ENCODE results near the gene CENPP. TPM values are rescaled to one million over a fixed set of nuclear protein-coding genes. Genes with fewer than 3 reads are reported as not detected.

CENPP gene
- total RNA-seq, 1 experiment from 2014 or later = 15.6 TPM

GRCh38 chr9:92655896-92656536 is 330.3 kb downstream of the CENPP start:
- no peak overlapping the region for H3K4me3 ChIP-seq (ENCODE audit: low read depth, low read length, poor library complexity, severe bottlenecking)
- ChIA-PET POLR2A (ENCODE audit: low non-redundant PET) (no interaction called here), CTCF (no interaction called here)
- intact Hi-C loops (cut with micrococcal nuclease; ENCODE audit: unreplicated experiment) = no loop called here
- H3K36me3 ChIP-seq (ENCODE audit: insufficient read depth, low read length, poor library complexity, severe bottlenecking) = peaks cover 18% of the 10 kb centered on the region
- H3K9me3 ChIP-seq (ENCODE audit: low read depth, low read length, poor library complexity, severe bottlenecking) = no peaks in the 10 kb centered on the region
- peaks cover 2% of the 10 kb centered on the region for H3K4me1 ChIP-seq (ENCODE audit: insufficient read depth, low read length, poor library complexity, severe bottlenecking)
- no TSS peak for BruUV-seq (replicated peaks)
- no peak for DNase-seq (ENCODE audit: low spot score)
- no peak overlapping the region for H3K27ac ChIP-seq (ENCODE audit: low read depth, low read length, poor library complexity, severe bottlenecking)
- no peaks in the 10 kb centered on the region for H3K27me3 ChIP-seq (replicated peaks; ENCODE audit: insufficient read depth, low read depth, low read length, poor library complexity)
- no peak for TF ChIP-seq CTCF (conservative IDR thresholded peaks at IDR 0.05; ENCODE audit: low read depth, low read length)
- no peak for TF ChIP-seq EZH2 (IDR thresholded peaks at IDR 0.05; ENCODE audit: borderline replicate concordance, low read depth, low read length, poor library complexity, severe bottlenecking)

GRCh38 chr9:92656537-92656925 is 330.8 kb downstream of the CENPP start:
- Histone ChIP-seq H3K4me3 (ENCODE audit: low read depth, low read length, poor library complexity, severe bottlenecking) (no peak overlapping the region), H3K4me1 (ENCODE audit: insufficient read depth, low read length, poor library complexity, severe bottlenecking) (peaks cover 7% of the 10 kb centered on the region), H3K36me3 (ENCODE audit: insufficient read depth, low read length, poor library complexity, severe bottlenecking) (peaks cover 18% of the 10 kb centered on the region), H3K9me3 (ENCODE audit: low read depth, low read length, poor library complexity, severe bottlenecking) (no peaks in the 10 kb centered on the region), H3K27ac (ENCODE audit: low read depth, low read length, poor library complexity, severe bottlenecking) (no peak overlapping the region), H3K27me3 (replicated peaks; ENCODE audit: insufficient read depth, low read depth, low read length, poor library complexity) (no peaks in the 10 kb centered on the region)
- POLR2A ChIA-PET (ENCODE audit: low non-redundant PET) = no interaction called here
- CTCF ChIA-PET = no interaction called here
- no TSS peak for BruUV-seq (replicated peaks)
- intact Hi-C loops (cut with micrococcal nuclease; ENCODE audit: unreplicated experiment) = no loop called here
- no peak for DNase-seq (ENCODE audit: low spot score)
- no peak for TF ChIP-seq CTCF (conservative IDR thresholded peaks at IDR 0.05; ENCODE audit: low read depth, low read length)
- no peak for TF ChIP-seq EZH2 (IDR thresholded peaks at IDR 0.05; ENCODE audit: borderline replicate concordance, low read depth, low read length, poor library complexity, severe bottlenecking)

GRCh38 chr9:92657296-92658094 is 331.7 kb downstream of the CENPP start:
- H3K9me3 ChIP-seq (ENCODE audit: low read depth, low read length, poor library complexity, severe bottlenecking) = no peaks in the 10 kb centered on the region
- peaks cover 13% of the 10 kb centered on the region for H3K36me3 ChIP-seq (ENCODE audit: insufficient read depth, low read length, poor library complexity, severe bottlenecking)
- H3K4me3 ChIP-seq (ENCODE audit: low read depth, low read length, poor library complexity, severe bottlenecking) = no peak overlapping the region
- no peak for TF ChIP-seq EZH2 (IDR thresholded peaks at IDR 0.05; ENCODE audit: borderline replicate concordance, low read depth, low read length, poor library complexity, severe bottlenecking)
- TF ChIP-seq CTCF (conservative IDR thresholded peaks at IDR 0.05; ENCODE audit: low read depth, low read length) = no peak
- H3K4me1 ChIP-seq (ENCODE audit: insufficient read depth, low read length, poor library complexity, severe bottlenecking) = peaks cover 11% of the 10 kb centered on the region
- ChIA-PET CTCF (no interaction called here), POLR2A (ENCODE audit: low non-redundant PET) (no interaction called here)
- no peak for DNase-seq (ENCODE audit: low spot score)
- intact Hi-C loops (cut with micrococcal nuclease; ENCODE audit: unreplicated experiment) = no loop called here
- no peak overlapping the region for H3K27ac ChIP-seq (ENCODE audit: low read depth, low read length, poor library complexity, severe bottlenecking)
- BruUV-seq (replicated peaks) = no TSS peak
- H3K27me3 ChIP-seq (replicated peaks; ENCODE audit: insufficient read depth, low read depth, low read length, poor library complexity) = no peaks in the 10 kb centered on the region

All from A673 (cell line).